NCI-H345 (cell line): ENCODE data around the gene THAP11.

Experiments
- DNase-seq: peaks from one replicate; lab custom pipeline; 2025; lab: John Stamatoyannopoulos, UW

Gene THAP11

GRCh38 chr16:67883872-67884261, 41.7 kb downstream of the THAP11 start:
- peak; percentile 26 for DNase-seq

- peak; percentile 31 for DNase-seq
Measured at GRCh38 chr16:67884684-67885083, 42.6 kb downstream of the THAP11 start, which contains the start of gene NRN1L. TSS of gene NRN1L (plus strand) at chr16:67884885. CDS start at chr16:67884904, 19 bp downstream.

GRCh38 chr16:67885545-67885944, 43.4 kb downstream of the THAP11 start:
- DNase-seq = no peak

- no peak for DNase-seq
Measured at GRCh38 chr16:67885976-67886375, 43.9 kb downstream of the THAP11 start.

- DNase-seq = no peak
Measured at GRCh38 chr16:67886387-67886786, 44.3 kb downstream of the THAP11 start.

- DNase-seq = no peak
Measured at GRCh38 chr16:67888331-67888730, 46.2 kb downstream of the THAP11 start.

- DNase-seq = no peak
Measured at GRCh38 chr16:67892375-67892774, 50.3 kb downstream of the THAP11 start.

- DNase-seq = peak; percentile 93
Measured at GRCh38 chr16:67892899-67893742, 51.0 kb downstream of the THAP11 start, which contains the start of gene PSKH1. TSS of gene PSKH1 (plus strand) at chr16:67893254. CDS start at chr16:67908750, 15,496 bp downstream.
